Loucy (cell line): Measurements from ENCODE around the gene MYO18B.

Experiments
- CTCF ChIP-seq: fragments of 200-600 bp; sonication (generic); conservative IDR thresholded peaks from 2 replicates; pipeline ENCODE4 v1.5.1; 2014; ENCODE audit warnings: mild to moderate bottlenecking, antibody characterized with exemption, low read length
- EZH2phosphoT487 ChIP-seq: fragments of 200-600 bp; IDR thresholded peaks from 2 replicates; pipeline ENCODE4 v1.6.1; 2018; ENCODE audit warnings: antibody characterized with exemption, mild to moderate bottlenecking, moderate library complexity, borderline replicate concordance

GRCh38 chr22:25714739-25715138 is 27.2 kb upstream of the MYO18B start:
- TF ChIP-seq CTCF (no peak), EZH2phosphoT487 (no peak)
